ENCODE measurements around the gene CRB3. TPM values are rescaled to one million over a fixed set of nuclear protein-coding genes. Genes with fewer than 3 reads are reported as not detected.

Gene CRB3, protein sequence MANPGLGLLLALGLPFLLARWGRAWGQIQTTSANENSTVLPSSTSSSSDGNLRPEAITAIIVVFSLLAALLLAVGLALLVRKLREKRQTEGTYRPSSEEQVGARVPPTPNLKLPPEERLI
- 1 to 10 TPM in 1 of 2 experiments, not detected in 1; 1.1 TPM for total RNA-seq

DNA sequence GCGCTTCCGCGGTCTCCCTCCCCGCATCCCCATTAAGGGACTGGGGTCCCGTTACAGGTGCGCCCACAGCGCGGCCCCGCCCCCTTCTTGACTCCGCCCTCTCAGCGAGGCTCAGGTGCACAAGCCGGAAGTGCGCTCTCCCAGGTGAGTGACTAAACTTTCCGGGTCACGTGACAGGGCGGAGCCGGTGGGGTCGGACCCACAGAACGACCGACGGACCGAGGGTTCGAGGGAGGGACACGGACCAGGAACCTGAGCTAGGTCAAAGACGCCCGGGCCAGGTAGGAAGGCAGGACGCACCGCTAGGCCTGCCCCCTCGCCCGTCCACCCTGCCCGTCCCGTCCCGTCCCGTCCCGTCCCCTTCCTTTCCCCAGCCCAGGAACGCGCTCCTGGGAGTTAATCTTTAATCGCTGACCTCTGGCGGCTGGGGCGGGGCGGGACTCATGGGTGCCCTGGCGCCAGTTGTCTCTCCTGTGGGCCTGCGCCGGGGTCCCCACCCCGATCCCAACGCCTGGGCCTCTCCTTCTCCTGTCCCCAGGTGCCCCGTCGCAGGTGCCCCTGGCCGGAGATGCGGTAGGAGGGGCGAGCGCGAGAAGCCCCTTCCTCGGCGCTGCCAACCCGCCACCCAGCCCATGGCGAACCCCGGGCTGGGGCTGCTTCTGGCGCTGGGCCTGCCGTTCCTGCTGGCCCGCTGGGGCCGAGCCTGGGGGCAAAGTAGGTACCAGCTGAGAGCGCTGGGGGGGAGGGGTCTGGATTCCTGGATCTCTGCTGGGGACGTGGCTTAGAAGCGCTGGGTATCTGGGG is at the start of gene CRB3:
Gene CRB3 (plus strand): TSS at position 202 of the 804 bp plus-strand sequence. CDS start 431 bp downstream, at position 633.
- ATAC-seq, result no peak
- no peak within 1 kb of the TSS for H3K4me3 Mint-ChIP-seq
- H3K36me3 Mint-ChIP-seq (ENCODE audit: low read depth), result peaks cover 7% of the 10 kb centered on the region
- CTCF ChIA-PET, result no interaction called here
- POLR2A ChIA-PET, result interaction anchor here (3.2 kb wide), 1 partner anchor 17 kb away, joined by 15 read pairs; the partner anchor contains the start of gene DENND1C
- no peak within 1 kb of the TSS for H3K27ac Mint-ChIP-seq
- DNase-seq, result no peak
- H3K27me3 Mint-ChIP-seq (ENCODE audit: low read depth), result no peaks in the 10 kb centered on the region
- peaks cover 16% of the 10 kb centered on the region for H3K4me1 Mint-ChIP-seq (ENCODE audit: low read depth)
- no peaks in the 10 kb centered on the region for H3K9me3 Mint-ChIP-seq (ENCODE audit: insufficient read depth)

DNA sequence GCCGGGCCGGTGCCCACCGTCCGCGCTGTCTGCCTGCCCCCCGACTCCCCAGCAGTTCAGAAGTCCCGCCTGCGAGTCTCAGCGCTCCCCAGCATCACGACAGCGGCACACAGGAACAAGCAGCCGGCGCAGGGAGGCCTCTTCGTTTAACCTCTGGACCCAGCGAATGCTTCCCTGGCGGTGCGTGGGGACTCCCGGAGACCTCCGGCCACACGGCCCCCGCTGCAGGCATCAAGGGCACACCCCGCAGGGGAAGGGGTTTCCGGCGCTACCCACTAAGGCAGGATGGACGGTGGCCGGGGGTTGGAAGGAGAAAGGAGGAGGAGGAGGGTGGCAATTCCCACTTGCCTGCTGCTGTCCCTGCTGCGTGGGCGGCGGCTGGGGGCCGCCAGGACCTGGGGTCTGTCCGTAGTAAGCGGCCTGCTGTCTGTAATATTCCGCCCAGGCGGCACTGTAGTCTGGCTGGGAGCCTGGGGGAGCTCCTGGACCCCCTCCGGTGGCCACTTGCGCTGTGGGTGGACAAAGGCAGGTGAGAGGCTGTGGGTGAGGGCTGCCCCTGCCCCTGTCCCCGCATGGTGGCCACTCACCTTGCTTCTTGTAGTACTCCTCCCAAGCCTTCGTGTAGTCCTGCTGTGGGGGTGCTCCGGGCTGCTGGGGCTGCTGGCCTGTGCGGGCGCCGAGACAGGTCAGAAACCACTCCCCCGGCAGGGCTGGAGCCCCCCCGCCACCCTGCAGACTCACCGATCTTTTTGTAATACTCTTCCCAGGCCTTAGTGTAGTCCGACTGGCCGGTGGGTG is 49.1 kb upstream of the CRB3 start:
- no peaks in the 10 kb centered on the region for H3K9me3 Mint-ChIP-seq (ENCODE audit: insufficient read depth)
- no peak overlapping the region for H3K4me3 Mint-ChIP-seq
- ATAC-seq (no peak), DNase-seq (no peak)
- CTCF ChIA-PET, result no interaction called here
- H3K4me1 Mint-ChIP-seq (ENCODE audit: low read depth), result no peaks in the 10 kb centered on the region
- H3K27ac Mint-ChIP-seq, result no peak overlapping the region
- POLR2A ChIA-PET, result no interaction called here
- peaks cover 47% of the 10 kb centered on the region for H3K36me3 Mint-ChIP-seq (ENCODE audit: low read depth)
- H3K27me3 Mint-ChIP-seq (ENCODE audit: low read depth), result no peaks in the 10 kb centered on the region

DNA sequence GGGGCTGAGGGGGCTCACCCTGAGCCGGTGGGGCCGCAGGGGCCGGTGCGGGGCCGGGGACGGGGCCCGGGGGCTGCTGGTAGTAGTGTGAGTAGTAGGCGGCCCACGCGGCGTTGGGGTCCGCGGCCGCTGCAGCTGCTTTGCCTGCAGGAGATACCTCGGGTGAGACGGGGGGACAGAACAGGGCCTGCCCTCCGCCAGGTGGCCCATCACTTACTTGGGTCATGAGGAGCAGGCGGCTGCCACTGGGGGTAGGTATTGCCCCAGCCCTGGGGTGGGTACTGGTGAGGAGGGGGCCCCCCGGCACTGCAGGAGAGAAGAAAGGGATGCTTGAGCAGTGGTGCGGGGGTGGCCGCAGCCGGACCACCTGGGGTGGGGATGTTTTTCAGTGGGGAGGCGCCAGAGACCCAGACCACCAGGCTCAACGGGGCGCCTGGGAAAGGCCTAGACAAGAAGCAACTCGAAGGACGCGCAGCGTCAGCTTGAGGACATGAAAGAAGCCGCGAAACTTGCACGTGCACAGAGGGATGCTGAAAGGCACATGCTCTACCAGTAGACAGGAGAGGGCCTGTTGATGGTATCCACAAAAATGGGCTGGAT is 48.4 kb upstream of the CRB3 start:
- DNase-seq (no peak), ATAC-seq (no peak)
- no peaks in the 10 kb centered on the region for H3K9me3 Mint-ChIP-seq (ENCODE audit: insufficient read depth)
- H3K4me1 Mint-ChIP-seq (ENCODE audit: low read depth), result no peaks in the 10 kb centered on the region
- H3K36me3 Mint-ChIP-seq (ENCODE audit: low read depth), result peaks cover 54% of the 10 kb centered on the region
- H3K27me3 Mint-ChIP-seq (ENCODE audit: low read depth), result no peaks in the 10 kb centered on the region
- no peak overlapping the region for H3K27ac Mint-ChIP-seq
- ChIA-PET CTCF (no interaction called here), POLR2A (no interaction called here)
- H3K4me3 Mint-ChIP-seq, result no peak overlapping the region

DNA sequence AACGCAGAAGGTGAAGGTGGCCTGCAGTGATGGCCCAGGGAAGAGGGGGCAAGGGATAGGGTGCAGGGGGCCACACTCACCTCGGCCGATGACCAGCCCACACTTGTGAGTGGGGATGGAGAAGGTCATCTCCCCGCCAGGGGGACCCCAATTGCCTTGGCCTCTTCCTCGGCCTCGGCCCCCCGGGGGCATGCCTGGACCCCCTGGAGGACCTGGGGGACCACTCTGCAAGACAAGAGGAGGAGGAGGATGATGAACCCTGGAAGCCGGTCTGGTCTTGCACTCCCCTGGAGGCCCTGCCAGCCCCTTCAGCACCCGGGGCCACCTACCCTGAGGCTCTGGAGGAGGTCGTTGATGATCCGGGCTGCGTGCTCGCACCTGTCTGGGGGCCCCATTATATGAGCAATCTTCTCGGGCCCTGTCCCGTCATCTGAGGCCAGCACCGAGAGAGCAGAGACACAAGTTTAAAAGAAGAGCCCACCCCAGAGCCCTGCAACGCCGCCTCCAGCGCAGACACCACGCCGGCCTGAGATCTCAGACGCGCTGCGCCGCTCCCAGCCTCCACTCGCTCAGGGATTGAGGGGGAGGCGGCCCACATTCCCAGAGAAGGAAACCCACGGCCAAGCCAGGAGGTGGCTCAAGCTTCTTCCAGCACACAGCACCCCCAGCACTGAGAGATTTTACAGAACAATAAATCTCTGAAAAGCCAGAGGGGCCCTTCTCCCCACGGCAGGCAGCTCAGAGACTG is 47.2 kb upstream of the CRB3 start:
- H3K36me3 Mint-ChIP-seq (ENCODE audit: low read depth), result peaks cover 59% of the 10 kb centered on the region
- no peaks in the 10 kb centered on the region for H3K27me3 Mint-ChIP-seq (ENCODE audit: low read depth)
- ATAC-seq (no peak), DNase-seq (no peak)
- peaks cover 1% of the 10 kb centered on the region for H3K4me1 Mint-ChIP-seq (ENCODE audit: low read depth)
- ChIA-PET CTCF (no interaction called here), POLR2A (no interaction called here)
- no peaks in the 10 kb centered on the region for H3K9me3 Mint-ChIP-seq (ENCODE audit: insufficient read depth)
- no peak overlapping the region for H3K27ac Mint-ChIP-seq
- H3K4me3 Mint-ChIP-seq, result no peak overlapping the region

DNA sequence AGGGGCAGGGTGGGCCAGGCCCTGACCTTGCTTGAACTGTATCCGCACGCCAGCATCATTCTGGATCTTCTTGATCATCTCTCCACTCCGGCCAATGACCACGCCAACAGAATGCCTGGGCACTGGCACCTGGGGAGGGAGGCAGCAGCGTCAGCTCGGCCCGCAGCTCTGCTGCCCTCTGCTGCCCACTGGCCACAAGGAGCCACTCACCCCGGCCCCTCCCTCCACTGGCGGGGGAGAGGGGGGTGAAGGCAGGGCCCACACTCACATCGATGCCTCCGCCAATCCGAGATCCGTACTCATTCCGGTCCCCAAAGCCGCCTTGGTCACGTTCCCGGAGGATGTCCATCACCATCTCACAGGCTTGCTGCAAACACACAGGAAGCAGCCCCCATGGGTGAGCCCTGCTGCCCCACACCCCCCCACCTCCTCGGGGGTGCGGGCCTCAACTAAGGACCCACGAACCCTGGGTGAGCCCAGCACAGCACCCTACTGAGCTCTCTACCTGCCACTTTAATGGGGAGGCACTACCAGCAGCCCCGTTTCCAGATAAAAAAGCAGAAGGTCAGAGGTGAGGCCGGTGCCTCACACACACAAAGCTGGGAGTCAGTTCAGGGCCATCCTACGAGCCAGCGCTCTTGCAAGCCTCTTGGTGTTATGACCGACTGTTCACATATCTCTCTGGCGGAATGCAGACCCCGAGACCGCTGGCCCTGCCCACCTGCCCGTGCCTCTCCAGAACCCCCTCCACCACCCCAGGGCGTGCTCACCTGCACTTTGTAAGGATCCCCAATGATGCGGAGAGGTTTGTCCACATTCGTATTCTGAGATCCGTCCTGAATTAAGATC is 46.1 kb upstream of the CRB3 start:
- peaks cover 12% of the 10 kb centered on the region for H3K4me1 Mint-ChIP-seq (ENCODE audit: low read depth)
- H3K9me3 Mint-ChIP-seq (ENCODE audit: insufficient read depth), result no peaks in the 10 kb centered on the region
- CTCF ChIA-PET, result no interaction called here
- peaks cover 66% of the 10 kb centered on the region for H3K36me3 Mint-ChIP-seq (ENCODE audit: low read depth)
- DNase-seq (no peak), ATAC-seq (no peak)
- POLR2A ChIA-PET, result interaction anchor here (0.6 kb wide), 1 partner anchor 411 kb away, joined by 4 read pairs; no protein-coding TSS in a partner anchor
- H3K27ac Mint-ChIP-seq, result no peak overlapping the region
- no peak overlapping the region for H3K4me3 Mint-ChIP-seq
- no peaks in the 10 kb centered on the region for H3K27me3 Mint-ChIP-seq (ENCODE audit: low read depth)

DNA sequence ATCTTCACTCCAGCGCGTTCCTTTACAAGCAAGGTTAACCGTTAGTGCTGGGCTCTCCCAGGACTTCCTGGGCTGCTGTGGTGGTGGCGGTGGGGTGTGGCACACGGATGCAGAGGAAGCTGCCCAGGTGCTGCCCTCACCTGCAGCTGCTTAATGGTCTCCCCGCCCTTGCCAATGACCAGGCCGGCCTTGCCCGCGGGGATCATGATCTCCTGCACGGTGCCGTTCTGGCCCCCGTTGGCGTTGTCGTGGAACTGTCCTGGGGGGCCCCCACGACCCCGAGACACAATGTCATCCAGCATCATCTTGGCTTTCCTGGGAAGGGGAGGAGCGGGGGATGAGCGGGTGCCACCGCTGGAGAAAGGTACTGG is 45.5 kb upstream of the CRB3 start:
- ChIA-PET CTCF (no interaction called here), POLR2A (interaction anchor here (0.6 kb wide), 2 partner anchors 21 to 410 kb away, joined by 3 to 4 read pairs; no protein-coding TSS in a partner anchor)
- no peak overlapping the region for H3K27ac Mint-ChIP-seq
- ATAC-seq, result no peak
- no peak for DNase-seq
- peaks cover 69% of the 10 kb centered on the region for H3K36me3 Mint-ChIP-seq (ENCODE audit: low read depth)
- H3K4me1 Mint-ChIP-seq (ENCODE audit: low read depth), result peaks cover 18% of the 10 kb centered on the region
- no peaks in the 10 kb centered on the region for H3K9me3 Mint-ChIP-seq (ENCODE audit: insufficient read depth)
- no peak overlapping the region for H3K4me3 Mint-ChIP-seq
- H3K27me3 Mint-ChIP-seq (ENCODE audit: low read depth), result no peaks in the 10 kb centered on the region

DNA sequence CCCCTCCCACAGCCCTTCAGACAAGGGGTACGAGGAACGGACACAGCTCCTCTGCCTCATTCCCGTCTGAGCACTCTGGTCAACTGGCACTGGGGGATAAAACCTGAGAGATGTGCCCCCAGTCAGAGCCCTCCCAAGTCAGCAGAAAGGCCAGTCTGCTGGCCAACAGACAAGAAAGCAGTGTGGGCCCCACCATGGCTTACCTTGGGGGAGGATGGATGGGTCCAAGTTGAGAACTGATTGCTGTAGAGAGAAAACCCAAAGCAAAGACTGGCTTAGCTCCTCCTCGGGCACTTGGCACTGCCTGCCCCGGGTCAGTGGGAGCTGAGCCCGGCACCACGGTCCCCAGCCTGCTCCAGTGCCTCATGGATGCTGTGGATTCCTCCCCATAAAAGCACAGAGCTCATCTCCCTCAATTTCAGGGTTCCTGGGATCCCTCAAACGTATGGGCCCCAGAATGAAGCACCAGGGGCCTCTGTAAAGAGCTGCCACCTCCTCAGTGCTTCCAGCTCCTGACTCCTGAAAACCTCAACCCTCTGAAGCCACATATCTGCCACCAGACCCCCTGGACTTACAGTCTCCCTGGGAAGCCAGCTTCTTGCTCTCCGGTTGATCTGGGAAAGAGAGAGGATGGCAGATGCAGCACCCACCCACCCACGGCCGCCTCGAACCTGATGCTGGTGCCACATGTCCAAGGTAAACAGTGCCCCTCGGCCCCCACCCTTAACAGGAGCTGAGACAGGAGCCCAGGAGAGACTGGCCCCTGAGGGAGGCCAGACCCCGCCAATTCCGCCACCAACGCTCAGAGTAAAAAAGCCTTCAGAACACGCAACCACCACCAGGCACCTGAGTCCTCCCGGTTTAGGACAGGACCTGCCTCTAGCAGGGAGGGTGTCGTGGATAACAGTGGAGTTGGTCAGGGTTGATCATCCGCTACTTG is 42.7 kb upstream of the CRB3 start:
- DNase-seq, result no peak
- ChIA-PET POLR2A (interaction anchor here (0.9 to 2.1 kb wide), 5 partner anchors 19 to 49 kb away, joined by 3 to 6 read pairs (median 4); partner anchors contain the start of genes ALKBH7, GTF2F1 and SLC25A23), CTCF (interaction anchor here (1.1 kb wide), 1 partner anchor 84 kb away, joined by 3 read pairs; no protein-coding TSS in a partner anchor)
- peaks cover 29% of the 10 kb centered on the region for H3K4me1 Mint-ChIP-seq (ENCODE audit: low read depth)
- no peak for ATAC-seq
- no peak overlapping the region for H3K27ac Mint-ChIP-seq
- no peaks in the 10 kb centered on the region for H3K9me3 Mint-ChIP-seq (ENCODE audit: insufficient read depth)
- H3K27me3 Mint-ChIP-seq (ENCODE audit: low read depth), result no peaks in the 10 kb centered on the region
- H3K4me3 Mint-ChIP-seq, result no peak overlapping the region
- peaks cover 54% of the 10 kb centered on the region for H3K36me3 Mint-ChIP-seq (ENCODE audit: low read depth)

DNA sequence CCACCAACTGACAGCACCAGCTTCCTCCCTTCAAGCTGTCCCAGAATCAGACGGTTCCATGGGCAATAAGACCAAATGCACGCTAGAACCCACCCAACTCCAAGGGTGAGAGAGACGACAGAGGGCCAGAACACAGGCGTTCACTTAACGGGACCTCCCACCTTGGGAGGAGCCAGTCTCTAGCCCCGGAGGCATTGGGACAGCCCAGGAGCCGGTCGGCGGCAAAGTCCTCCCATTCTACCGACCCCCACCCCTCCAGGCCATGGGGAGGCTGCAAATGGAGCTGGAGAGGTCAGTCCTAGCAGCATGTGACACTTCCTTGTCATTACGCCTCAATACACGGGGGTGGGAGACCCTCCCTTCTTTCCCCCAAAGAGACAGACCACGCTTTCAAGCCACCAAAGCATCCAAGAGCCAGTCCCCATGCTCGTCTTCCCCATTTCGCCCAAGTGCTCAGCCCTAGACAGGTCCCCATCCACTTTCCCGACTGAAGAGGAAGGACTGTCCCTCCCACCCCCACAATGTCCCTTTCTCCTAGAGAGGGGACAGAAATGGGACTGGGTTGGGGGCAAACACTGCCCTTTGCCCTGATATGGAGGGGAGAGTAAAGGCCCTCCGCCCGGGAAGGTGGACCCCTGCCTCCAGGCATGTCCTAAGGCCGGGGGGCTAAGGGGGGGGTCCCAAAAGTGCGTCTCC is 40.4 kb upstream of the CRB3 start:
- DNase-seq, result peak; percentile 62
- peaks cover 29% of the 10 kb centered on the region for H3K4me1 Mint-ChIP-seq (ENCODE audit: low read depth)

DNA sequence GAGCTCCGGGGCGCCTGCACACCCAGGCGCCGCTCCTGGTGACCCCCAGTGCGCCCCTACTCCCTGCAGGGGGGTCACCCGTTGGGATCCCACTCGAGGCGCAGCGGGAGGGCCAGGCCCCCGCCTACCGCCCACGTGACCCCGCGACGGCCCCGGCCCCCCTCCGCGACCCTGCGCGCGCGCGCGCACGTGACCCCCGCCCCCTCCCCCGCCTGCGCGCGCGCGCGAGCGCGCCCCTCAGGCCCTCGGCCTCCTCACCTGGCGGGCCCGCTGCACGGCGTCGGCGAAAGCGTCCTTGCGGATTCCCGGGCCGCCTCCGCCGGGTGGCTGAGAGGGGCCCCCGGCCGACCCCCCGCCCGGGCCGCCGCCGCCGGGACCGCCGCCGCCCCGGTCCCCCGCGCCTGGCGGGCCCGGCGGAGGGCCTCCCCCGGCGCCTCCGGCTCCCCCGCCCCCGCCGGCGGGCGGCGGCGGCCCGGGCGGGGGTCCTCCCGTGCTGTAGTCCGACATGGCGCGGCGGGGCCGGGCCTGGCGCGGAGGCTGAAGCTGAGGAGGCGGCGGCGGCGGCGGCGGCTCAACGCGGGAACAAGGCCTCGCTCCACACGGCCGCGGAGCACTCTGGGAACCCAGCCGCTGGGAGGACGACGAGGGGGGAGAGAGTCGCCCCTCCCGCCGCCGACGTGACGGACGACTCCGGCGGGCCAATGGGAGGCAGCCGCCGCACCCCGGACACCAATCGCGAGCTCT is 39.7 kb upstream of the CRB3 start, which contains the start of gene KHSRP:
Gene KHSRP (minus strand): TSS at position 617 of the 744 bp plus-strand sequence. CDS start 110 bp downstream, at position 507.
- POLR2A ChIA-PET, result interaction anchor here (0.6 to 1.8 kb wide), 6 partner anchors 31 to 377 kb away, joined by 3 to 11 read pairs (median 4); partner anchors contain the start of genes DENND1C and GTF2F1
- CTCF ChIA-PET, result interaction anchor here (0.7 to 1.9 kb wide), 9 partner anchors 11 to 207 kb away, joined by 3 to 7 read pairs (median 4); partner anchors contain the start of genes ALKBH7, DENND1C and SLC25A23
- no peaks in the 10 kb centered on the region for H3K9me3 Mint-ChIP-seq (ENCODE audit: insufficient read depth)
- peaks cover 33% of the 10 kb centered on the region for H3K36me3 Mint-ChIP-seq (ENCODE audit: low read depth)
- peaks cover 29% of the 10 kb centered on the region for H3K4me1 Mint-ChIP-seq (ENCODE audit: low read depth)
- H3K27ac Mint-ChIP-seq, result peak within 1 kb of the TSS; percentile 97
- ATAC-seq, result no peak
- peak within 1 kb of the TSS; percentile 89 for H3K4me3 Mint-ChIP-seq
- peak; percentile 30 for DNase-seq
- no peaks in the 10 kb centered on the region for H3K27me3 Mint-ChIP-seq (ENCODE audit: low read depth)

More for the DNA sequence above, 40.4 kb upstream of the CRB3 start:
- ChIA-PET POLR2A (interaction anchor here (0.9 kb wide), 1 partner anchor 12 kb away, joined by 3 read pairs; no protein-coding TSS in a partner anchor), CTCF (no interaction called here)
- Mint-ChIP-seq H3K9me3 (ENCODE audit: insufficient read depth) (no peaks in the 10 kb centered on the region), H3K27me3 (ENCODE audit: low read depth) (no peaks in the 10 kb centered on the region), H3K27ac (peak overlapping the region; percentile 85), H3K4me3 (peak overlapping the region; percentile 89), H3K36me3 (ENCODE audit: low read depth) (peaks cover 38% of the 10 kb centered on the region)
- ATAC-seq, result no peak
